H1 (cell line): ENCODE results near the gene MSANTD2. TPM values are rescaled to one million over a fixed set of nuclear protein-coding genes. Genes with fewer than 3 reads are reported as not detected.

ENCODE experiments used
- CTCF ChIA-PET: fragments of 300-600 bp; sonication (Branson Sonifier 250); formaldehyde crosslinking; loops from one replicate; lab custom pipeline; 2021; ENCODE audit not compliant: partially characterized antibody; lab: Charles Lee
- POLR2A ChIA-PET: fragments of 300-600 bp; sonication (Branson Sonifier 250); formaldehyde crosslinking; loops from one replicate; lab custom pipeline; 2021; ENCODE audit warnings: inconsistent platforms; ENCODE audit not compliant: partially characterized antibody; lab: Charles Lee
- DNase-seq, 2 experiments: peaks; one replicate each; pipeline versions ENCODE4 v3.0.0 to v3.0.0-alpha.2; 2010 to 2022; ENCODE audit warnings: low spot score in 2 of 2, low read depth in 1 of 2, mixed read lengths in 1 of 2
- FAIRE-seq: peaks from 2 replicates; lab custom pipeline; 2011; peaks lifted over from hg19 to GRCh38; lab: Jason Lieb, UNC
- H2AFZ ChIP-seq: 2 replicates; pipeline ENCODE4 v1.8.1; 2012; ENCODE audit warnings: low read length, inconsistent platforms
- H2AK5ac ChIP-seq: 2 replicates; pipeline ENCODE4 v1.6.1; 2013; ENCODE audit warnings: low read depth, low read length
- H2BK120ac ChIP-seq: replicated peaks from 2 replicates; pipeline ENCODE3; 2013; ENCODE audit warnings: low read depth, low read length, inconsistent platforms
- H2BK12ac ChIP-seq: 2 replicates; pipeline ENCODE4 v1.6.1; 2013; ENCODE audit warnings: low read depth, low read length
- H2BK15ac ChIP-seq: 2 replicates; pipeline ENCODE4 v1.6.1; 2013; ENCODE audit warnings: low read length
- H2BK20ac ChIP-seq: 2 replicates; pipeline ENCODE4 v1.6.1; 2013; ENCODE audit warnings: low read length
- H2BK5ac ChIP-seq: 2 replicates; pipeline ENCODE4 v1.6.1; 2013; ENCODE audit warnings: low read depth, low read length
- H3K14ac ChIP-seq: 2 replicates; pipeline ENCODE4 v1.6.1; 2013; ENCODE audit warnings: inconsistent platforms; ENCODE audit not compliant: insufficient read length
- H3K18ac ChIP-seq: 2 replicates; pipeline ENCODE4 v1.6.1; 2013; ENCODE audit warnings: low read length; ENCODE audit errors: extremely low read depth
- H3K23ac ChIP-seq: 2 replicates; pipeline ENCODE4 v1.6.1; 2013; ENCODE audit warnings: inconsistent platforms; ENCODE audit not compliant: insufficient read length
- H3K23me2 ChIP-seq: 2 replicates; pipeline ENCODE4 v1.6.1; 2013; ENCODE audit warnings: low read depth, low read length
- H3K27ac ChIP-seq: 2 replicates; pipeline ENCODE4 v1.6.1; 2011; ENCODE audit warnings: low read depth, low read length, inconsistent platforms
- H3K27me3 ChIP-seq, 4 experiments: replicated peaks in 1 of 4; 1 replicate in 1 of 4; 2 replicates in 3 of 4; pipeline versions ENCODE4 v1.6.1 to v1.8.1; 2011 to 2013; ENCODE audit warnings: low read length in 3 of 4, mild to moderate bottlenecking in 3 of 4, inconsistent platforms in 2 of 4, mixed read lengths in 2 of 4, moderate library complexity in 1 of 4; ENCODE audit not compliant: control insufficient read depth in 3 of 4, insufficient read depth in 3 of 4; ENCODE audit errors: extremely low read depth in 1 of 4
- H3K36me3 ChIP-seq, 4 experiments: 2 replicates each; pipeline versions ENCODE4 v1.6.1 to v1.8.1; 2011 to 2013; ENCODE audit warnings: mild to moderate bottlenecking in 4 of 4, low read length in 3 of 4, moderate library complexity in 2 of 4, control low read depth in 1 of 4, inconsistent platforms in 1 of 4; ENCODE audit not compliant: insufficient read depth in 4 of 4, control insufficient read depth in 2 of 4
- H3K4ac ChIP-seq: replicated peaks from 2 replicates; pipeline ENCODE3; 2013; ENCODE audit warnings: low read length, low read depth, mixed read lengths, inconsistent platforms; ENCODE audit not compliant: insufficient read length
- H3K4me1 ChIP-seq, 4 experiments: replicated peaks in 1 of 4; 1 replicate in 1 of 4; 2 replicates in 3 of 4; pipeline versions ENCODE4 v1.6.1 to v1.8.1; 2011 to 2013; ENCODE audit warnings: low read length in 3 of 4, inconsistent platforms in 2 of 4, mixed read lengths in 1 of 4; ENCODE audit not compliant: insufficient read depth in 4 of 4, control insufficient read depth in 3 of 4
- H3K4me2 ChIP-seq, 2 experiments: 2 replicates each; pipeline versions ENCODE4 v1.6.1 to v1.8.1; 2011 to 2013; ENCODE audit warnings: low read depth in 2 of 2, low read length in 2 of 2, control low read depth in 1 of 2, inconsistent platforms in 1 of 2, mild to moderate bottlenecking in 1 of 2; ENCODE audit not compliant: insufficient read depth in 1 of 2
- H3K4me3 ChIP-seq, 4 experiments: fragments of 200-600, 300-600 bp in 1 of 4; sonication (generic), shearing (Covaris generic), sonication (Bioruptor Twin) in 1 of 4; 2 replicates each; pipeline versions ENCODE4 v1.5.1 to v1.8.1; 2011 to 2016; ENCODE audit warnings: low read length in 4 of 4, low read depth in 3 of 4, control low read depth in 2 of 4, inconsistent platforms in 2 of 4, mild to moderate bottlenecking in 2 of 4, mixed read lengths in 1 of 4, moderate library complexity in 1 of 4; ENCODE audit not compliant: insufficient read depth in 2 of 4; ENCODE audit errors: extremely low read depth in 1 of 4
- H3K56ac ChIP-seq: replicated peaks from 2 replicates; pipeline ENCODE3; 2013; ENCODE audit warnings: low read depth, mild to moderate bottlenecking, mixed read lengths, low read length, inconsistent platforms; ENCODE audit not compliant: insufficient read length
- H3K79me1 ChIP-seq: 2 replicates; pipeline ENCODE4 v1.6.1; 2013; ENCODE audit warnings: low read depth, low read length, control low read depth
- H3K79me2 ChIP-seq, 2 experiments: 2 replicates each; pipeline versions ENCODE4 v1.6.1 to v1.8.1; 2012 to 2013; ENCODE audit warnings: low read length in 2 of 2, mild to moderate bottlenecking in 2 of 2, inconsistent platforms in 1 of 2; ENCODE audit not compliant: insufficient read depth in 2 of 2, control insufficient read depth in 1 of 2
- H3K9ac ChIP-seq, 4 experiments: replicated peaks in 1 of 4; 1 replicate in 1 of 4; 2 replicates in 3 of 4; pipeline versions ENCODE4 v1.6.1 to v1.8.1; 2011 to 2013; ENCODE audit warnings: low read depth in 3 of 4, low read length in 3 of 4, control low read depth in 2 of 4, mild to moderate bottlenecking in 2 of 4, moderate library complexity in 2 of 4, inconsistent platforms in 1 of 4; ENCODE audit errors: extremely low read depth in 1 of 4
- H3K9me3 ChIP-seq, 2 experiments: 2 replicates each; pipeline versions ENCODE4 v1.6.1 to v1.8.1; 2012 to 2013; ENCODE audit warnings: mild to moderate bottlenecking in 2 of 2, moderate library complexity in 2 of 2, control low read depth in 1 of 2, inconsistent platforms in 1 of 2, low read depth in 1 of 2, low read length in 1 of 2, mixed read lengths in 1 of 2; ENCODE audit not compliant: insufficient read depth in 2 of 2
- H4K20me1 ChIP-seq, 2 experiments: replicated peaks in 1 of 2; 2 replicates each; pipeline versions ENCODE3 to v1.8.1; 2011 to 2013; ENCODE audit warnings: inconsistent platforms in 2 of 2, low read length in 2 of 2, mild to moderate bottlenecking in 1 of 2; ENCODE audit not compliant: insufficient read depth in 2 of 2, control insufficient read depth in 1 of 2
- H4K5ac ChIP-seq: 2 replicates; pipeline ENCODE4 v1.6.1; 2013; ENCODE audit warnings: low read length, low read depth, mixed read lengths, inconsistent platforms; ENCODE audit not compliant: insufficient read length
- H4K8ac ChIP-seq: 2 replicates; pipeline ENCODE4 v1.8.0; 2013; ENCODE audit warnings: mild to moderate bottlenecking, moderate library complexity, low read length, inconsistent platforms; ENCODE audit not compliant: insufficient read depth; ENCODE audit errors: extremely low read depth
- H4K91ac ChIP-seq: replicated peaks from 2 replicates; pipeline ENCODE3; 2013; ENCODE audit warnings: low read length, mixed read lengths, inconsistent platforms; ENCODE audit not compliant: insufficient read length
- ASH2L ChIP-seq: fragments of 200-600, 300-600 bp; sonication (generic); IDR thresholded peaks from one replicate; pipeline ENCODE4 v1.7.1; 2017; ENCODE audit warnings: low read length
- BRCA1 ChIP-seq: IDR thresholded peaks from 2 replicates; pipeline ENCODE4 v1.6.1; 2012; ENCODE audit warnings: low read depth, low read length, improper control_type of control experiment
- CREB1 ChIP-seq: IDR thresholded peaks from 2 replicates; pipeline ENCODE4 v1.6.1; 2012; ENCODE audit warnings: inconsistent platforms
- CTBP2 ChIP-seq: IDR thresholded peaks from 2 replicates; pipeline ENCODE4 v1.7.0; 2011; ENCODE audit warnings: borderline replicate concordance, mild to moderate bottlenecking, moderate library complexity, mixed read lengths, low read length; ENCODE audit not compliant: insufficient read depth, insufficient read length
- EP300 ChIP-seq, 2 experiments: IDR thresholded peaks; 1 replicate in 1 of 2; 2 replicates in 1 of 2; pipeline ENCODE4 v1.6.1; 2011 to 2012; ENCODE audit warnings: low read depth in 2 of 2, low read length in 2 of 2, mild to moderate bottlenecking in 2 of 2, borderline replicate concordance in 1 of 2, inconsistent platforms in 1 of 2, moderate library complexity in 1 of 2
- HDAC6 ChIP-seq: IDR thresholded peaks from one replicate; pipeline ENCODE4 v1.7.1; 2012; ENCODE audit warnings: low read depth, mild to moderate bottlenecking, inconsistent platforms, low read length, moderate library complexity
- JUN ChIP-seq: IDR thresholded peaks from 2 replicates; pipeline ENCODE4 v1.6.1; 2011; ENCODE audit warnings: low read depth, mild to moderate bottlenecking, improper control_type of control experiment, low read length
- SIX5 ChIP-seq: IDR thresholded peaks from 2 replicates; pipeline ENCODE4 v1.6.1; 2011; ENCODE audit warnings: mild to moderate bottlenecking, low read depth, low read length
- SRF ChIP-seq: IDR thresholded peaks from 2 replicates; pipeline ENCODE4 v1.6.1; 2011; ENCODE audit warnings: mild to moderate bottlenecking, low read depth, low read length, moderate library complexity
- SUZ12 ChIP-seq: fragments of 200-600 bp; sonication (generic); IDR thresholded peaks from 2 replicates; pipeline ENCODE4 v1.6.1; 2012; ENCODE audit warnings: mild to moderate bottlenecking, inconsistent platforms, low read length, moderate library complexity, mixed read lengths
- TAF7 ChIP-seq: optimal IDR thresholded peaks from 2 replicates; pipeline ENCODE3; 2011; ENCODE audit warnings: low read depth, mild to moderate bottlenecking, inconsistent platforms, low read length, moderate library complexity, borderline replicate concordance
- WGBS, 2 experiments: shearing (Covaris generic) in 1 of 2; methylation state at CpG; one replicate each; pipeline versions ENCODE4 v1.1.6 to v1.1.7; 2013 to 2015; ENCODE audit warnings: low lambda C conversion rate in 2 of 2, mixed read lengths in 2 of 2, inconsistent platforms in 1 of 2, low coverage in 1 of 2, missing lambda C conversion rate in 1 of 2; ENCODE audit not compliant: insufficient replicate concordance in 2 of 2, insufficient coverage in 1 of 2, insufficient read length in 1 of 2; ENCODE audit errors: extremely low coverage in 1 of 2, missing lambda C conversion rate in 1 of 2; 5-methylcytosine and 5-hydroxymethylcytosine counted together
- polyA plus RNA-seq, 7 experiments: library from polyadenylated mRNA; depleted of rRNA in 3 of 7; stranded (reverse) in 5 of 7; unstranded in 2 of 7; fragments of >200 nt in 5 of 7; fragments of 200-250 nt in 2 of 7; gene quantifications; 1 replicate in 5 of 7; 2 replicates in 1 of 7; 4 replicates in 1 of 7; pipeline versions ENCODE4 v1.2.1 to v1.2.3, GENCODE V29; 2011 to 2013; ENCODE audit warnings: missing spikeins in 2 of 7, mixed read lengths in 2 of 7
- total RNA-seq: library from RNA; stranded (reverse); fragmentation: NEBNext Ultra II Directional; extraction: Animal tissue kit (Norgen Biotek cat#: 25700); gene quantifications from 2 replicates; pipeline ENCODE4 v1.2.1, GENCODE V29; 2021
- TF ChIP-seq, protein P1 (sequence below): IDR thresholded peaks from 2 replicates; pipeline ENCODE4 v1.6.1; 2012; ENCODE audit warnings: inconsistent platforms

The MSANTD2 gene
- total and polyA plus RNA-seq, 2 of the 8 experiments (the other 6 are each of a cell fraction or from before 2014, with no cell fraction given) = 8.2 to 15.9 TPM

GRCh38 chr11:124776865-124777645 lies 23.2 kb downstream of the MSANTD2 start:
- H3K14ac ChIP-seq = no peak overlapping the region
- no peaks in the 10 kb centered on the region for H3K9me3 ChIP-seq
- no peak overlapping the region for H3K27ac ChIP-seq
- ChIA-PET POLR2A (interaction anchor here (2.2 kb wide), 1 partner anchor 13 kb away, joined by 7 read pairs; no protein-coding TSS in a partner anchor), CTCF (interaction anchor here (1.0 to 5.4 kb wide), 11 partner anchors 9 to 152 kb away, joined by 3 to 53 read pairs (median 14); partner anchors contain the start of gene ESAM)
- H2BK5ac ChIP-seq = no peak overlapping the region
- peaks cover 0 to 43% of the 10 kb centered on the region in 2 experiments; a peak in 2 of 4 replicates for H3K79me2 ChIP-seq
- H3K23ac ChIP-seq = no peak overlapping the region
- no peaks in the 10 kb centered on the region for H3K23me2 ChIP-seq
- peaks cover 3% of the 10 kb centered on the region; the same call in 1 of the 2 replicates for H3K79me1 ChIP-seq
- H4K5ac ChIP-seq = no peak overlapping the region
- H2BK120ac ChIP-seq = no peak overlapping the region
- H3K56ac ChIP-seq = no peak overlapping the region
- peaks cover 0 to 7% (median 4%) of the 10 kb centered on the region in 4 experiments; a peak in 3 of 8 replicates for H3K36me3 ChIP-seq
- H2BK12ac ChIP-seq = no peak overlapping the region
- H2BK20ac ChIP-seq = no peak overlapping the region
- no peaks in the 10 kb centered on the region for H3K4me1 ChIP-seq
- peaks cover 0 to 3% of the 10 kb centered on the region in 2 experiments for H4K20me1 ChIP-seq
- no peak overlapping the region for H3K4me3 ChIP-seq
- no peak overlapping the region for H3K4me2 ChIP-seq
- H3K4ac ChIP-seq = no peak overlapping the region
- no peak overlapping the region for H2AK5ac ChIP-seq
- 93% methylated on average over 7 of the region's 7 CpGs; no CpG with 5 or more reads in 1 of the 2 experiments for WGBS, 2 experiments
- no peak overlapping the region for H3K18ac ChIP-seq
- DNase-seq (no peak), FAIRE-seq (peak; percentile 24)
- H4K8ac ChIP-seq = no peak overlapping the region
- H2AFZ ChIP-seq = no peak overlapping the region
- H3K27me3 ChIP-seq = no peaks in the 10 kb centered on the region
- H3K9ac ChIP-seq = no peak overlapping the region
- no peak overlapping the region for H2BK15ac ChIP-seq
- no peak overlapping the region for H4K91ac ChIP-seq
- no peak for TF ChIP-seq EP300 (IDR thresholded peaks at IDR 0.05; ENCODE audit: borderline replicate concordance in 1 of 2, low read depth in 2 of 2, low read length in 2 of 2)
- TF ChIP-seq TAF7 = no peak
- TF ChIP-seq SIX5 = no peak
- no peak for TF ChIP-seq SRF
- TF ChIP-seq BRCA1 = no peak
- TF ChIP-seq, protein P1, sequence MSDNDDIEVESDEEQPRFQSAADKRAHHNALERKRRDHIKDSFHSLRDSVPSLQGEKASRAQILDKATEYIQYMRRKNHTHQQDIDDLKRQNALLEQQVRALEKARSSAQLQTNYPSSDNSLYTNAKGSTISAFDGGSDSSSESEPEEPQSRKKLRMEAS = no peak
- no peak for TF ChIP-seq ASH2L
- no peak for TF ChIP-seq HDAC6
- TF ChIP-seq SUZ12 = no peak
- TF ChIP-seq CREB1 = no peak
- TF ChIP-seq JUN = no peak
- TF ChIP-seq CTBP2 = no peak
